ENCODE results near the gene PIP5K1B.

GRCh38 chr9:68851657-68852056 is 146.6 kb downstream of the PIP5K1B start:
- TF ChIP-seq CTCF (IDR thresholded peaks at IDR 0.05; ENCODE audit: borderline replicate concordance, extremely low read depth, low read length, poor library complexity, severe bottlenecking) (no peak), EZH2 (IDR thresholded peaks at IDR 0.05; ENCODE audit: borderline replicate concordance, low read depth, low read length, severe bottlenecking) (no peak)
